ENCODE measurements around the gene MUS81. TPM values are rescaled to one million over a fixed set of nuclear protein-coding genes. Genes with fewer than 3 reads are reported as not detected.

MUS81 gene, protein sequence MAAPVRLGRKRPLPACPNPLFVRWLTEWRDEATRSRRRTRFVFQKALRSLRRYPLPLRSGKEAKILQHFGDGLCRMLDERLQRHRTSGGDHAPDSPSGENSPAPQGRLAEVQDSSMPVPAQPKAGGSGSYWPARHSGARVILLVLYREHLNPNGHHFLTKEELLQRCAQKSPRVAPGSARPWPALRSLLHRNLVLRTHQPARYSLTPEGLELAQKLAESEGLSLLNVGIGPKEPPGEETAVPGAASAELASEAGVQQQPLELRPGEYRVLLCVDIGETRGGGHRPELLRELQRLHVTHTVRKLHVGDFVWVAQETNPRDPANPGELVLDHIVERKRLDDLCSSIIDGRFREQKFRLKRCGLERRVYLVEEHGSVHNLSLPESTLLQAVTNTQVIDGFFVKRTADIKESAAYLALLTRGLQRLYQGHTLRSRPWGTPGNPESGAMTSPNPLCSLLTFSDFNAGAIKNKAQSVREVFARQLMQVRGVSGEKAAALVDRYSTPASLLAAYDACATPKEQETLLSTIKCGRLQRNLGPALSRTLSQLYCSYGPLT
- 13.2 and 25.6 TPM in 2 replicates for total RNA-seq (2016; rRNA removed; fragmentation: Illumina TruSeq; extraction: Trizol)
- 9.1 and 9.8 TPM in 2 replicates for total RNA-seq (2016; cell fraction: cytosol; rRNA removed; fragmentation: Illumina TruSeq; extraction: Trizol; ENCODE audit: low read depth)
- total RNA-seq (2016; cell fraction: insoluble cytoplasmic fraction; rRNA removed; fragmentation: Illumina TruSeq; extraction: Trizol): 10.0 and 23.4 TPM in 2 replicates
- total RNA-seq (2016; cell fraction: membrane; rRNA removed; fragmentation: Illumina TruSeq; extraction: Trizol): 9.8 and 11.9 TPM in 2 replicates
- total RNA-seq (2016; cell fraction: nucleus; rRNA removed; fragmentation: Illumina TruSeq; extraction: Trizol): 33.1 and 33.6 TPM in 2 replicates
- polyA plus RNA-seq (2011; rRNA removed): 30.2 and 43.6 TPM in 2 replicates
- polyA plus RNA-seq (2011; cell fraction: cytosol; rRNA removed): 9.6 and 15.1 TPM in 2 replicates
- polyA plus RNA-seq (2011; cell fraction: nucleus; rRNA removed): 256 and 293 TPM in 2 replicates
- 17.9 and 34.3 TPM in 2 replicates for polyA plus RNA-seq (2012)
- 5.3 and 7.5 TPM in 2 replicates for polyA plus RNA-seq (2016; cell fraction: cytosol; fragmentation: Illumina TruSeq; extraction: Trizol; ENCODE audit: low read depth)
- polyA plus RNA-seq (2016; cell fraction: insoluble cytoplasmic fraction; fragmentation: Illumina TruSeq; extraction: Trizol; ENCODE audit: low read depth): 10.0 and 14.2 TPM in 2 replicates
- 9.0 and 9.4 TPM in 2 replicates for polyA plus RNA-seq (2016; cell fraction: membrane; fragmentation: Illumina TruSeq; extraction: Trizol; ENCODE audit: low read depth)
- 70.1 TPM in 2 replicates for polyA plus RNA-seq (2016; cell fraction: nucleus; fragmentation: Illumina TruSeq; extraction: Trizol; ENCODE audit: insufficient read depth, low read depth)
- polyA minus RNA-seq (2011; rRNA and poly(A)+ RNA removed; ENCODE audit: low replicate concordance): 21.4 and 58.7 TPM in 2 replicates
- 5.5 and 5.8 TPM in 2 replicates for polyA minus RNA-seq (2011; cell fraction: cytosol; rRNA and poly(A)+ RNA removed)
- 60.9 and 66.5 TPM in 2 replicates for polyA minus RNA-seq (2011; cell fraction: nucleus; rRNA and poly(A)+ RNA removed)
- Bru-seq, nascent RNA: percentile 66 among the genes with signal in this experiment
- BruChase-seq, experiment 1, labeled RNA remaining after a 6-hour chase: percentile 72 among the genes with signal in this experiment
- BruChase-seq, experiment 2, labeled RNA remaining after a 2-hour chase: percentile 69 among the genes with signal in this experiment
- long read RNA-seq, experiment 1, transcript MUS81-201 (16 exons, 2,392 nt): major isoform, 6 of 10 reads
- long read RNA-seq, experiment 1, partial matches to known transcripts: 1 of 10 reads
- long read RNA-seq, experiment 1, other reads (novel, unspliced or antisense): 2 of 10 reads
- long read RNA-seq, experiment 2, transcript MUS81-201 (16 exons, 2,392 nt): major isoform, 21 of 46 reads
- long read RNA-seq, experiment 2, partial matches to known transcripts: 15 of 46 reads
- long read RNA-seq, experiment 2, other reads (novel, unspliced or antisense): 9 of 46 reads

- in situ Hi-C loops (cut with HindIII; ENCODE audit: extremely low pct_ligation_motif_present, low pct_unique_long_range_greater_than_20kb): no loop called here
- intact Hi-C loops (cut with micrococcal nuclease; ENCODE audit: unreplicated experiment): no loop called here
- peaks cover 16 to 44% of the 10 kb centered on the region in 2 experiments for H3K36me3 ChIP-seq (replicated peaks in 1 of 2; ENCODE audit: control insufficient read depth in 1 of 2, insufficient read depth in 2 of 2, low read length in 2 of 2)
- no peaks in the 10 kb centered on the region for H3K9me3 ChIP-seq (ENCODE audit: low read length)
- peak within 1 kb of the TSS; percentile 89 for H3K9ac ChIP-seq (ENCODE audit: insufficient read depth, low read depth, low read length)
- peaks cover 41% of the 10 kb centered on the region for H3K4me1 ChIP-seq (ENCODE audit: insufficient read depth, low read length)
- peaks cover 21% of the 10 kb centered on the region for H4K20me1 ChIP-seq (ENCODE audit: insufficient read depth, low read length)
- under 1% methylated on average over 10 of the region's 78 CpGs for WGBS (ENCODE audit: low lambda C conversion rate)
- H3K27me3 ChIP-seq (ENCODE audit: control insufficient read depth in 1 of 2, insufficient read depth in 2 of 2, low read length in 2 of 2): no peaks in the 10 kb centered on the region; a peak in 1 of 5 replicates
- ChIA-PET CTCF (ENCODE audit: low intra/inter-chr PET ratio, low total read pairs) (interaction anchor here (0.9 to 1.9 kb wide), 4 partner anchors 24 to 149 kb away, joined by 3 to 7 read pairs (median 5); no protein-coding TSS in a partner anchor), POLR2A (interaction anchor here (0.7 to 5.4 kb wide), 26 partner anchors 10 to 438 kb away, joined by 3 to 81 read pairs (median 5); partner anchors contain the start of genes AP5B1, BANF1, CCDC85B and EFEMP2)
- H3K79me2 ChIP-seq (ENCODE audit: insufficient read depth, low read length): peaks cover 32% of the 10 kb centered on the region
- FAIRE-seq: peak; percentile 71
- peak within 1 kb of the TSS; percentile 80 to 99 (median 89) for H3K4me3 ChIP-seq (replicated peaks in 1 of 3; ENCODE audit: insufficient read depth in 1 of 3, low read depth in 2 of 3, low read length in 3 of 3)
- peak within 1 kb of the TSS; percentile 100 for H3K4me2 ChIP-seq (ENCODE audit: low read depth, low read length)
- DNase-seq (ENCODE audit: low spot score): peak; percentile 97
- TSS peak; percentile 38 for BruUV-seq (replicated peaks)
- ATAC-seq: peak; percentile 60
- H2AFZ ChIP-seq (ENCODE audit: low read length): no peak within 1 kb of the TSS
- peak within 1 kb of the TSS; percentile 90 for H3K27ac ChIP-seq (ENCODE audit: extremely low read length, insufficient read depth, low read length)
- 0 out of 2 replicates have a peak, but pooled peaks have one; percentile 61 for TF ChIP-seq ZNF44 (CRISPR knock-in tag; IDR thresholded peaks at IDR 0.05)
- TF ChIP-seq, protein P1, sequence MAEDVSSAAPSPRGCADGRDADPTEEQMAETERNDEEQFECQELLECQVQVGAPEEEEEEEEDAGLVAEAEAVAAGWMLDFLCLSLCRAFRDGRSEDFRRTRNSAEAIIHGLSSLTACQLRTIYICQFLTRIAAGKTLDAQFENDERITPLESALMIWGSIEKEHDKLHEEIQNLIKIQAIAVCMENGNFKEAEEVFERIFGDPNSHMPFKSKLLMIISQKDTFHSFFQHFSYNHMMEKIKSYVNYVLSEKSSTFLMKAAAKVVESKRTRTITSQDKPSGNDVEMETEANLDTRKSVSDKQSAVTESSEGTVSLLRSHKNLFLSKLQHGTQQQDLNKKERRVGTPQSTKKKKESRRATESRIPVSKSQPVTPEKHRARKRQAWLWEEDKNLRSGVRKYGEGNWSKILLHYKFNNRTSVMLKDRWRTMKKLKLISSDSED (CRISPR knock-in tag; IDR thresholded peaks at IDR 0.05): no peak
- peak; percentile 79 for TF ChIP-seq CREM (IDR thresholded peaks at IDR 0.05)
- no peak for TF ChIP-seq CREM (CRISPR knock-in tag; IDR thresholded peaks at IDR 0.05)
- peak; percentile 68 for TF ChIP-seq PHF8 (CRISPR knock-in tag; IDR thresholded peaks at IDR 0.05)
- peak; percentile 66; the same call in 1 of the 2 replicates for TF ChIP-seq ZNF335 (CRISPR knock-in tag; IDR thresholded peaks at IDR 0.05)
- no peak for TF ChIP-seq MAFF (IDR thresholded peaks at IDR 0.05; ENCODE audit: low read depth, low read length)
- no peak for TF ChIP-seq DMTF1 (CRISPR knock-in tag; IDR thresholded peaks at IDR 0.05)
- no peak for TF ChIP-seq DPF2 (CRISPR knock-in tag; IDR thresholded peaks at IDR 0.05; ENCODE audit: borderline replicate concordance, low read depth)
- no peak for TF ChIP-seq ZNF256 (CRISPR knock-in tag; conservative IDR thresholded peaks at IDR 0.05)
- TF ChIP-seq ZNF773 (CRISPR knock-in tag; IDR thresholded peaks at IDR 0.05; ENCODE audit: borderline replicate concordance): no peak; the same call in 1 of the 2 replicates
- TF ChIP-seq FOSL1 (CRISPR knock-in tag; IDR thresholded peaks at IDR 0.05; ENCODE audit: borderline replicate concordance): no peak
Measured at GRCh38 chr11:65860278-65861164, at the start of gene MUS81. MUS81 (plus strand) TSS chr11:65860433; CDS start chr11:65860754, 321 bp downstream.

Data from HepG2 (cell line).